Endothelial cell (in vitro differentiated cells): ENCODE results near the gene GMPR. TPM values are rescaled to one million over a fixed set of nuclear protein-coding genes. Genes with fewer than 3 reads are reported as not detected.
"Not testable (repeated sequence)": the region's sequence is repeated elsewhere in the genome, so short reads cannot be mapped to it uniquely, and the experiment has no call there.

ENCODE experiments used
- DNase-seq: peaks from one replicate; pipeline ENCODE4 v3.0.0; 2021; ENCODE audit warnings: low spot score
- H3K27ac Mint-ChIP-seq: one replicate; pipeline ENCODE4 v1.8.0; 2021; ENCODE audit warnings: mixed read lengths, inconsistent platforms; ENCODE audit not compliant: unreplicated experiment
- H3K27me3 Mint-ChIP-seq: one replicate; pipeline ENCODE4 v1.8.0; 2021; ENCODE audit warnings: mild to moderate bottlenecking, moderate library complexity, mixed read lengths, inconsistent platforms; ENCODE audit not compliant: unreplicated experiment
- H3K36me3 Mint-ChIP-seq: one replicate; pipeline ENCODE4 v1.8.0; 2021; ENCODE audit warnings: mild to moderate bottlenecking, low read depth, mixed read lengths, inconsistent platforms; ENCODE audit not compliant: unreplicated experiment
- H3K4me1 Mint-ChIP-seq: one replicate; pipeline ENCODE4 v1.8.0; 2021; ENCODE audit warnings: mild to moderate bottlenecking, mixed read lengths, inconsistent platforms; ENCODE audit not compliant: unreplicated experiment
- H3K4me3 Mint-ChIP-seq: one replicate; pipeline ENCODE4 v1.8.0; 2021; ENCODE audit warnings: mild to moderate bottlenecking, mixed read lengths, inconsistent platforms; ENCODE audit not compliant: unreplicated experiment
- H3K9me3 Mint-ChIP-seq: one replicate; pipeline ENCODE4 v1.8.0; 2021; ENCODE audit warnings: mixed read lengths, inconsistent platforms; ENCODE audit not compliant: unreplicated experiment
- total RNA-seq: library from RNA; stranded (reverse); fragmentation: NEBNext Ultra II Directional; extraction: Animal tissue kit (Norgen Biotek cat#: 25700); gene quantifications from one replicate; pipeline ENCODE4 v1.2.1, GENCODE V29; 2021; ENCODE audit not compliant: unreplicated experiment
- TF ChIP-seq, protein P1 (sequence below): fragments of 200-600 bp; sonication (generic); IDR thresholded peaks from one replicate; pipeline ENCODE4 v1.5.0; 2021; ENCODE audit warnings: antibody characterized with exemption; ENCODE audit not compliant: unreplicated experiment

Gene GMPR
- total RNA-seq, 1 donor from 2014 or later: 1.8 TPM

GRCh38 chr6:16216501-16217155 is 21.8 kb upstream of the GMPR start:
- Mint-ChIP-seq H3K36me3 (no peaks in the 10 kb centered on the region), H3K9me3 (no peaks in the 10 kb centered on the region), H3K27me3 (peaks cover 5% of the 10 kb centered on the region), H3K4me3 (no peak overlapping the region), H3K27ac (no peak overlapping the region), H3K4me1 (peaks cover 6% of the 10 kb centered on the region)
- TF ChIP-seq, protein P1, sequence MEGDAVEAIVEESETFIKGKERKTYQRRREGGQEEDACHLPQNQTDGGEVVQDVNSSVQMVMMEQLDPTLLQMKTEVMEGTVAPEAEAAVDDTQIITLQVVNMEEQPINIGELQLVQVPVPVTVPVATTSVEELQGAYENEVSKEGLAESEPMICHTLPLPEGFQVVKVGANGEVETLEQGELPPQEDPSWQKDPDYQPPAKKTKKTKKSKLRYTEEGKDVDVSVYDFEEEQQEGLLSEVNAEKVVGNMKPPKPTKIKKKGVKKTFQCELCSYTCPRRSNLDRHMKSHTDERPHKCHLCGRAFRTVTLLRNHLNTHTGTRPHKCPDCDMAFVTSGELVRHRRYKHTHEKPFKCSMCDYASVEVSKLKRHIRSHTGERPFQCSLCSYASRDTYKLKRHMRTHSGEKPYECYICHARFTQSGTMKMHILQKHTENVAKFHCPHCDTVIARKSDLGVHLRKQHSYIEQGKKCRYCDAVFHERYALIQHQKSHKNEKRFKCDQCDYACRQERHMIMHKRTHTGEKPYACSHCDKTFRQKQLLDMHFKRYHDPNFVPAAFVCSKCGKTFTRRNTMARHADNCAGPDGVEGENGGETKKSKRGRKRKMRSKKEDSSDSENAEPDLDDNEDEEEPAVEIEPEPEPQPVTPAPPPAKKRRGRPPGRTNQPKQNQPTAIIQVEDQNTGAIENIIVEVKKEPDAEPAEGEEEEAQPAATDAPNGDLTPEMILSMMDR: no peak
- no peak for DNase-seq

- no peaks in the 10 kb centered on the region for H3K36me3 Mint-ChIP-seq
- TF ChIP-seq, protein P1: no peak
- no peak overlapping the region for H3K4me3 Mint-ChIP-seq
- no peaks in the 10 kb centered on the region for H3K9me3 Mint-ChIP-seq
- peaks cover 6% of the 10 kb centered on the region for H3K4me1 Mint-ChIP-seq
- peaks cover 5% of the 10 kb centered on the region for H3K27me3 Mint-ChIP-seq
- no peak overlapping the region for H3K27ac Mint-ChIP-seq
- DNase-seq: no peak
Measured at GRCh38 chr6:16217156-16217721, 21.1 kb upstream of the GMPR start.

DNA sequence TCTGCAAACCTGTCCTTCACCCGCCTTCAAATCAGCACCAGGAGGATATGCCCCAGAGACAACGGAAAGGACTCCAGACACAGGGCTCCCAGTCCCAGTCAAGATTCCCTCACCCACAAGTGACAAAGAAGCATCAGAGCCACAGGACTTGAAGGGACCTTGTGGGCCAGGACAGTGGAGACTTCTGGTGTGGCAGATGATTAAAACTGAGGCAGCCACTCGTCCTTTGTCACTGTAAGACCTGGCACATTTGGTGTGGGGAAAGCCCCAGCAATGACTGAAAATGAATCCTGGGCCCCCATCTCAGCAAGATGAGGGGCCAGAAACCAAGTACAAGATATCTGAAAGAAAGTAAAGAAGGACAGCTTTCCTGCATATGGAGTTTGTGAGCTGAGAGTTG is 15.6 kb upstream of the GMPR start:
- Mint-ChIP-seq H3K36me3 (no peaks in the 10 kb centered on the region), H3K27me3 (peaks cover 2% of the 10 kb centered on the region), H3K27ac (no peak overlapping the region), H3K9me3 (no peaks in the 10 kb centered on the region), H3K4me3 (no peak overlapping the region), H3K4me1 (no peaks in the 10 kb centered on the region)
- DNase-seq: no peak
- TF ChIP-seq, protein P1: no peak

DNA sequence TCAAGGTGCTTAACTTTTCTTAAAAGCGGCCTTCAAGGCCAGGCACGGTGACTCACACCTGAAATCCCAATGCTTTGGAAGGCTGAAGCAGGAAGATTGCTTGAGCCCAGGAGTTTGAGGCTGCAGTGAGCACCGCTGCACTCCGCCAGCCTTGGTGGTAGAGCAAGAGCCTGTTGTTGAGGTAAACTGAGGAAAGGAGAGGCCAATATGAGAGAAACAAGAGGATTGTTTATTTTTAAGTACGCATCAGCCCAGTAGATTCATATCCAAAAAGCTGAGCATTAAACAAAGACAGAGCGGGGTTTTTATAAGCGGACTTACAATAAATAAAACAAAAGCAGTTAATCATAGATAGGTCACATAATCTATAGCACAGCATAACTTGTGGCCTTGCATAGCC is 15.0 kb upstream of the GMPR start:
- H3K27me3 Mint-ChIP-seq: peaks cover 2% of the 10 kb centered on the region
- no peaks in the 10 kb centered on the region for H3K36me3 Mint-ChIP-seq
- H3K9me3 Mint-ChIP-seq: no peaks in the 10 kb centered on the region
- no peak overlapping the region for H3K27ac Mint-ChIP-seq
- H3K4me3 Mint-ChIP-seq: no peak overlapping the region
- no peak for DNase-seq
- TF ChIP-seq, protein P1: no peak
- H3K4me1 Mint-ChIP-seq: no peaks in the 10 kb centered on the region

DNA sequence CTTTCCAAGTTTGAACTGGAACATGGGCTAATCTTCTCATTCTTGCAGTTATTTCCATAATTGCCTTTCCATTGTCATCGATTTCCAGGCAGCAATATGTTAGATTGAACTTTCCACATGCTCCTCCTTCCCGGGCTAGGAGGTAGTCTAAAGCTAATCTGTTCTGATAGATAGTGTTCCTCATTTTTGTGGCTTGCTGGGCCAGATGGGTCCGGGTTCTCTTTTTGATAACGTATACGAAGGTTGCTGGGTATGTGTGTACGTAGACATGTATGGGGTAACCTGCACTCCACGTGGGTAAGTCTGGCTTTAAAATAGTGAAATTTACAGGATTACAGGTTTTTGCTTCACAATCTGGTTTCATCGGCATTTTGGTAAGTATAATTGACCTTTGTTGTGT is 14.0 kb upstream of the GMPR start:
- Mint-ChIP-seq H3K4me3 (no peak overlapping the region), H3K9me3 (no peaks in the 10 kb centered on the region), H3K4me1 (no peaks in the 10 kb centered on the region), H3K27ac (no peak overlapping the region), H3K27me3 (no peaks in the 10 kb centered on the region), H3K36me3 (no peaks in the 10 kb centered on the region)
- TF ChIP-seq, protein P1: no peak
- no peak for DNase-seq

- not testable (repeated sequence) for H3K27ac Mint-ChIP-seq, H3K9me3 Mint-ChIP-seq, H3K4me1 Mint-ChIP-seq, H3K36me3 Mint-ChIP-seq, DNase-seq, H3K27me3 Mint-ChIP-seq, H3K4me3 Mint-ChIP-seq
Measured at GRCh38 chr6:16225062-16225731, 13.2 kb upstream of the GMPR start.
